ENCODE data around the gene TMOD4.
"Not testable (repeated sequence)": the region's sequence is repeated elsewhere in the genome, so short reads cannot be mapped to it uniquely, and the experiment has no call there.

TMOD4 gene

DNA sequence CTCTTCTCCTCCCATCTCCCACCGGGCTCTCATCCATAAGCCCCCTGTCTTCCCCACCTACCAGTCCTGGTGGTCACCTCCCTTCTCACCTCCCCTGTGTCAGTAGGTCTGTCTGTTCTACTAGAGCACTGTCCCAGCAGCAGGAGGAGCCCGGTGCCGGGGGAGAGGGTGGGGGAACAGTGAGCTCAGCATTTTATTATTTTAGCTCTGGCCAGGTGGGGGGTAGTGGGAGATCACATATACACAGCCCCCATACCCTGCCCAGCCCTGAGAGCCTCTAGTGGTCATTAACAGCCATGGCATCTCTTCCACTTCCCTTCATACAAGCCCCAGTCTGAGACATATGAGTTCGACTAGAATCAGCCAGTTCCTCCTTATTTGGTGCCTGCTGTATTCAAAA lies at the start of gene TMOD4:
TSS of gene TMOD4 (minus strand) at position 119 of the 400 bp plus-strand sequence. CDS start 1,106 bp downstream, outside the sequence.
- DNase-seq: no peak

DNA sequence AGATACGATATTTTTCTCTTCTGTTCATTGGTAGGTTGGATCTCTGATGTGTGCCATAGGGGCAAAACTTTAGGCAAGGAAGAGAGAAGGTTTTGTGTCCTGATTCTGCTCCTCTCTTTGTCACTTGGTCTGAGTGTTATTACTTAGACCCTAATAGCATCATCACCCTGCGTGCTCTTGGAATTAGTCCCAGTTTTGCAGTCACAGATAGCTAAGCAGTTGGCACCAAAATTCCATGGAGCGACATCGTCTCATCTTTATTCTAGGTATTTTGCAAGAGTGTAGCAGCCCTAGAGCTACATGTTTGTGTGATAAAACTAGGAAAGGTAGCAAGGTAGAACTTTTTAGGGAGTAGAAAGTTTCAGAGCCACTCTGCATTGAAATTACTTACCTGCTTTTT lies 46.3 kb upstream of the TMOD4 start:
- no peak for DNase-seq

- no peak for DNase-seq
Observed at GRCh38 chr1:151221616-151222015, 45.8 kb upstream of the TMOD4 start.

GRCh38 chr1:151213560-151213959 lies 37.8 kb upstream of the TMOD4 start:
- DNase-seq: no peak

DNA sequence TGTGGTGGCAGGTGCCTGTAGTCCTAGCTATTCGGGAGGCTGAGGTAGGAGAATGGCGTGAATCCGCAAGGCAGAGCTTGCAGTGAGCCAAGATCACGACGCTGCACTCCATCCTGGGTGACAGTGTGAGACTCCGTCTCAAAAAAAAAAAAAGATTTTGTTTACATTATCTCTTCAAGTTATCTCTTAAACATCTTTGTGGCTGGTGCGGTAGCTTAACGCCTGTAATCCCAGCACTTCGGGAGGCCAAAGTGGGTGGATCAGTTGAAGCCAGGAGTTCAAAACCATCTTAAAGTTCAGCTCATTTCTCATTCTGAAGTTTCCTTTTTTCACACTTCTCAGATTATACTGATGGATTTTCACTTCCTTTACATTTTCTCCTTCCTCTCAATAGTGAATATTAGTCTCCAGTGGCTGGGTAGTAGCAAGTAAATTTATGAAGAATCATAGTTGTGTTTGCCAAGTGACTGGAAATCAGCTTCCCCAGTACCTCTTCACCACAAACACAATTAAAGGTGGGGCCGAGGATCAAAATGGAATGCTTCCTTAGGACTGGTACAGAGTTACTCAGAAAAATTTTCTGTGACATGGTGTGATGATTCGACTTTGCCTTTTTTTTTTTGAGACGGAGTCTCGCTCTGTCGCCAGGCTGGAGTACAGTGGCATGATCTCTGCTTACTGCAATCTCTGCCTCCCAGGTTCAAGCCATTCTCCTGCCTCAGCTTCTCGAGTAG lies 36.4 kb upstream of the TMOD4 start:
- DNase-seq: no peak

DNA sequence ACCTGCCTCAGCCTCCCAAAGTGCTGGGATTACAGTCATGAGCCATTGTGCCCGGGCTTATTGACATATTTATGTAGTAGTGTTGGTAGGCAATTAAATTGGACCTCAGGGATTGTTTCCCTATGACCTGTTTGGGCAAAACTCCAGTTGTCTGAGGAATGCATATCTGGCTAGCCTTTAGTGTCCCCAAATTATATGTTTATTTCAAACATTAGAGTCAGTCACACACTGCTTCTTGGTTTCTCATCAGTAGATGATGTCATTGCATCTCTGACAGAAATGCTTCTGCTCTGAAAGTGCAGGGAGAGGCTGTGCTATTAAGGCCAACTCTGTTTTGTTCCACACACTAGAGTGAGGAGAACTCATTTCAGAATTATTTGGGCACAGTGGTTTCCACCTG lies 35.0 kb upstream of the TMOD4 start:
- DNase-seq: no peak

GRCh38 chr1:151205381-151205965 lies 29.7 kb upstream of the TMOD4 start:
- not testable (repeated sequence) for DNase-seq

- DNase-seq: peak; percentile 15
Observed at GRCh38 chr1:151199873-151200581, 24.2 kb upstream of the TMOD4 start.

DNA sequence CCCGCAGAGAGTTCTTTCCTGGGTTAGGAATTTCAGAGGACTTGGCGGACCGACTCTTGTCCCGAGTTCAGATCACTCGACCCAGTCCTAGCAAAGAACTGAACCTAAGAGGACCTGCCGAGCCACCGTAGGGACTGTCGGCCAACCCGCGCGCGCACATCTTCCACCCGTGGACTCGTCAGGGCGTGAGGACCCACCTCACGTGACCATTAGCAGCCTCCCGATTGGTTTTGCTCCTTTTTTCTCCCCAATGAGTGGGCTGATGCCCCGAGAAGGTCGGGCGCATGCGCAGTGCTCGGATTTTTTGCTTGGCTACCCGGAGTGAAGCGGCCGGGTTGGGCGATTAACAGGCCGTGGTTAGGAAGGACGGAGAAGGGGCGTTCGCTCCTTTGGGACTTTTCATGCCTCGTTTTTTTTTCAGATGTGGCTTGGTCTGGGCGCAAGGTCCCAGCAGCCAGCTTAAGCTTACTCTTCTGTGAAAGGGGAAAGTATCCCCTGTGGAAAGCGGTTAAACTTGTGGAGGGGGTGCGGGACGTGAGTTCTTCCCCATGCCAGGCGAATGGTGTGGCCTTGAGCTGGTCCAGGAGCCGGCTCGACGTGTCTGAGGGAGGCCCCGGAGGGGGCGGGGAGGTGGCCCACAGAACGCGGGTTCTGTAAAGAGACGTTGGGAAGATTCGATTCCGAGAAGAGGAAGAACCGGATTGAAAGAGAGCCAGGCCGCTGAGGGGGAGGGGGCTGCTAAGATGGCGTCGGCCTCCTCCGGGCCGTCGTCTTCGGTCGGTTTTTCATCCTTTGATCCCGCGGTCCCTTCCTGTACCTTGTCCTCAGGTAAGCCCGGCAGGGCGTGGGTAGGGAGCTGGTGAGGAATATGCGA lies 22.7 kb upstream of the TMOD4 start, which contains the start of gene PIP5K1A:
TSS of gene PIP5K1A (plus strand) at position 299 of the 874 bp plus-strand sequence. CDS start at position 744, 445 bp downstream.
- DNase-seq: peak; percentile 98

- DNase-seq: no peak
Observed at GRCh38 chr1:151197863-151198253, 22.1 kb upstream of the TMOD4 start.

- DNase-seq: peak; percentile 52
Observed at GRCh38 chr1:151196292-151196800, 20.6 kb upstream of the TMOD4 start.

DNA sequence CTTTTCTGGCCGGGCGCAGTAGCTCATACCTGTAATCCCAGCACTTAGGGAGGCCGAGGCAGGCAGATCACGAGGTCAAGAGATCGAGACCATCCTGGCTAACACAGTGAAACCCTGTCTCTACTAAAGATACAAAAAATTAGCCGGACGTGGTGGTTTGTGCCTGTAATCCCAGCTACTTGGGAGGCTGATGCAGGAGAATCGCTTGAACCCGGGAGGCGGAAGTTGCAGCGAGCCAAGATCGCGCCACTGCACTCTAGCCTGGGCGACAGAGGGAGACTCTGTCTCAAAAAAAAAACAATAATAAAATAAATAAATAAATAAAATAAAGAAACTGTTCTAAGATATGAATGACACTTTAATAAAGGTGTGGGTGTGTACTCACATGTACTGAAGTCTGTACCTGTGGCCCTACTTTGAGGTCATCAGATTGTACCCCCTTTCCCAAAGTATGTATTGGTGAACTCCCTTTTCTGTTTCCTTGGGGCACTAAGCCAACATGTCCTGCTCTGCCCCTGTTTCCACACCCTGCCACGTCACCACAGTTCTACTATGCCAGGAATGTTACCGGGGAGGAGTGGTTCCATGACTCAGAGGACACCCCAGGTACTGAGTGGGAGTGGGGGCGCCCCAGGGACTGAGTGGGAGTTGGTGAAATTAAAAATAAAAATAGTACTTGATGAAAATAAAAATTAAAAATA lies 19.3 kb upstream of the TMOD4 start:
- not testable (repeated sequence) for DNase-seq

GRCh38 chr1:151193856-151194255 lies 18.1 kb upstream of the TMOD4 start:
- DNase-seq: no peak

DNA sequence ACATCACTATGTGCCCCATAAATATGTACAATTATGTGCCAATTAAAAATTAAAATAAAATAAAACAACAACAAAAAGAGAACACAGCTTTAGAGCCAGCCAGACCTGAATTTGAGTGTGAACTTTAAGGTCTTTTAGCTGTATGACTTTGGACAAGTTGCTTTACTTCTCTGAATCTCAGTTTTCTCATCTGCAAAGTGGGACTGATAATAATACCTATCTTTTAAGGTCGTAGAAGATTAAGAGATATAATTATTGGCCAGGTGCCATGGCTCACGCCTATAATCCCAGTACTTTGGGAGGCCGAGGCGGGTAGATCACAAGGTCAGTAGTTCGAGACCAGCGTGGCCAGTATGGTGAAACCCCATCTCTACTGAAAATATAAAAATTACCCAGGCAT lies 17.5 kb upstream of the TMOD4 start:
- no peak for DNase-seq

- DNase-seq: no peak
Observed at GRCh38 chr1:151192047-151192446, 16.3 kb upstream of the TMOD4 start.

DNA sequence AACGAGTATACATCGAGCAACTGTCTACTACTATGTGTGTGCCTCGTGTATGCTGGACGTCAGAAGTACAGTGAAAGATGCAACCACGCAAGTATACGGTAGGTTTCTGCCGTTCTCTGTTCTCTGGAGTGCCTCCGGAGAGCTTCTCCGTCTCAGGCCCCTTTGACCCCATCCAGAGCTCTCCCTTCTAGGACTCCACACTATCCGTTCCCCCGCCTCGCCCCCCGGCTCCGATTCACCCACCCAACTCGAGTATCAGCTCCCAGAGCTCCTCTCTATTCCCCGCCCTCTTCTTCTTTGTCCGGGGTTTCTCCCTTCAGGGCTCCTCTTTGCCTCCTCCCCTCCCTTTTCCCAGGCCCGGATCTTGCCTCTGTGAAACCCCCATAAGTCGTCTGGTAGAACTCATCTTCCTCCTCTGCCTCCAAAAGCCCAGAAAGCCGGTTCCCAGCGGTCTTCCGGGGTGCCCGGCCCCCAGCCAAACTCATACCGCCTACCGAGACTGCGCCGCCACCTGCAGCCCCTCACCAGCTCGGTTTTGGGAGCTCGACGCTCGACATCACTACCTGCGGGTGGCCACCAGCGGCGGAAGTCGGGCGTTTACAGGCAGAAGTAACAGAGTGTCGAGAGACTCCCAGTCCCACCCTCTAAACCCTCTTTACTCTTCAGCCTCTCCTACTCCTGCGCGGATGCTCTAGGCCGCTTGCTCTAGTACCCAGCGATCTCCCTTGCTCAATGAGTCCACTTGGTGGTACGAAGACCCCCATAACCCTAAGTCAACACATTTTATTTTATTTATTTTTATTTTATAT lies 14.1 kb upstream of the TMOD4 start, which contains the start of gene VPS72:
TSS of gene VPS72 (minus strand) at position 561 of the 809 bp plus-strand sequence. CDS start at position 485, 76 bp downstream.
- DNase-seq: peak; percentile 88

DNA sequence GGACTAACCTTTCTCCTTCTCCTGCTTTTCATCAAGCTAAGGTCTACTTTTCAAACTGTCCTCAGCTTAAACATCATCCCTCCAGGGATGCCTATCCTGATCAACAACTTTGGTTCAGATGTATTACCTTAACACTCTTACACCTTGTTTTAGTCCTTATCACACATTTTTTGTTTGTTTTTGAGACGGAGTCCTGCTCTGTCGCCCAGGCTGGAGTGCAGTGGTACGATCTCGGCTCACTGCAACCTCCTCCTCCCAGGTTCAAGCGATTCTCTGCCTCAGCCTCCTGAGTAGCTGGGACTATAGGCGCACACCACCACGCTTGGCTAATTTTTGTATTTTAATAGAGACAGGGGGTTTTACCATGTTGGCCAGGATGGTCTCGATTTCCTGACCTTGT lies 12.9 kb upstream of the TMOD4 start:
- not testable (repeated sequence) for DNase-seq

- no peak for DNase-seq
Observed at GRCh38 chr1:151187205-151187604, 11.4 kb upstream of the TMOD4 start.

DNA sequence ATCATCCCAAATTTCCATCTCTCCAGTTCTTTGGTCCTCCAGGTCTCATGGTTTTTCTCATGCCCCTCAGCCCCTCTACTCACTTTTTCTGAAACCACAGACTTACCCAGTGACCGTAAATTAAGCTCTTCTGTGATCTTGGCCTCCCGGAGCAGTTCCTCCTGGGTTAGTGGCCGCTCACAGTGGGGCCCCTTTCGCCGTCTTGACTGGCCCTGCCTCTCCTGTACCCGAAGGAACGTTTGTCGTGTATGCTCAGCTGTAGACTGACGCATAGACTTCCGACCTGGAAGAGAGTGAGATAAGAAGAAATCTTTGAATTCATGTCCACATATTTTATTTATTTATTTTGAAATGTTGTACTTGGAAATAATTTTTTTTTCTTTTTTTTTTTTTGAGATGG lies 8.4 kb upstream of the TMOD4 start:
- DNase-seq: no peak

- no peak for DNase-seq
Observed at GRCh38 chr1:151176514-151177045, 799 bp upstream of the TMOD4 start.

All from activated naive CD4-positive, alpha-beta T cell treated with anti-CD3 and anti-CD28 coated beads, Interleukin-2, amount 50 U/mL, for 16 hours (primary cell).